HepG2 (cell line): ENCODE measurements around the gene ABL2. TPM values are rescaled to one million over a fixed set of nuclear protein-coding genes. Genes with fewer than 3 reads are reported as not detected.

Experiments
- ATF7 ChIP-seq, 2 experiments: fragments of 450-650 bp in 1 of 2; sonication (generic) in 1 of 2; formaldehyde crosslinking in 1 of 2; IDR thresholded peaks; 2 replicates each; pipeline versions ENCODE4 v1.4.0 to v1.6.1; 2016 to 2020; ENCODE audit warnings: antibody characterized with exemption in 1 of 2, mild to moderate bottlenecking in 1 of 2, missing genetic modification reagents in 1 of 2
- BRCA1 ChIP-seq: sonication (generic); formaldehyde crosslinking; IDR thresholded peaks from 2 replicates; pipeline ENCODE4 v1.4.0; 2020; ENCODE audit warnings: missing genetic modification reagents
- ELF4 ChIP-seq: sonication (generic); formaldehyde crosslinking; IDR thresholded peaks from 2 replicates; pipeline ENCODE4 v1.5.0; 2020; ENCODE audit warnings: missing genetic modification reagents, mild to moderate bottlenecking, moderate library complexity, borderline replicate concordance
- FOXK1 ChIP-seq: sonication (generic); formaldehyde crosslinking; IDR thresholded peaks from 2 replicates; pipeline ENCODE4 v1.4.0; 2020; ENCODE audit warnings: low read depth, missing genetic modification reagents, borderline replicate concordance
- IKZF5 ChIP-seq: IDR thresholded peaks from 2 replicates; pipeline ENCODE4 v1.6.1; 2018; ENCODE audit warnings: missing genetic modification reagents, mild to moderate bottlenecking, missing compliant biosample characterization
- MATR3 ChIP-seq: sonication (generic); formaldehyde crosslinking; IDR thresholded peaks from 2 replicates; pipeline ENCODE4 v1.4.0; 2020; ENCODE audit warnings: missing genetic modification reagents
- MYPOP ChIP-seq: sonication (generic); formaldehyde crosslinking; IDR thresholded peaks from 2 replicates; pipeline ENCODE4 v1.8.1; 2023; ENCODE audit warnings: mild to moderate bottlenecking, moderate library complexity, missing genetic modification reagents
- NR0B2 ChIP-seq: sonication (generic); formaldehyde crosslinking; IDR thresholded peaks from 2 replicates; pipeline ENCODE4 v1.4.0; 2020; ENCODE audit warnings: mild to moderate bottlenecking, missing genetic modification reagents
- PBX3 ChIP-seq: sonication (generic); formaldehyde crosslinking; IDR thresholded peaks from 2 replicates; pipeline ENCODE4 v1.8.1; 2023; ENCODE audit warnings: missing genetic modification reagents, inconsistent platforms, borderline replicate concordance
- POGZ ChIP-seq: sonication (generic); formaldehyde crosslinking; IDR thresholded peaks from 2 replicates; pipeline ENCODE4 v1.4.0; 2020; ENCODE audit warnings: mild to moderate bottlenecking, missing genetic modification reagents
- SMAD1 ChIP-seq: sonication (generic); formaldehyde crosslinking; IDR thresholded peaks from 2 replicates; pipeline ENCODE4 v1.4.0; 2020; ENCODE audit warnings: missing genetic modification reagents, low read depth, mild to moderate bottlenecking, borderline replicate concordance
- THAP8 ChIP-seq: sonication (generic); formaldehyde crosslinking; IDR thresholded peaks from 2 replicates; pipeline ENCODE4 v1.5.1; 2020; ENCODE audit warnings: missing genetic modification reagents, mild to moderate bottlenecking, borderline replicate concordance
- ZFAT ChIP-seq: sonication (generic); formaldehyde crosslinking; conservative IDR thresholded peaks from 2 replicates; pipeline ENCODE4 v1.8.1; 2023; ENCODE audit warnings: missing genetic modification reagents, inconsistent platforms
- ZGPAT ChIP-seq: IDR thresholded peaks from 2 replicates; pipeline ENCODE4 v1.6.1; 2016; ENCODE audit warnings: mild to moderate bottlenecking
- ZNF354B ChIP-seq: sonication (generic); formaldehyde crosslinking; IDR thresholded peaks from 2 replicates; pipeline ENCODE4 v1.8.0; 2022; ENCODE audit warnings: mild to moderate bottlenecking, missing genetic modification reagents
- ZNF513 ChIP-seq: sonication (generic); formaldehyde crosslinking; conservative IDR thresholded peaks from 2 replicates; pipeline ENCODE4 v1.5.0; 2020; ENCODE audit warnings: missing genetic modification reagents
- ZZZ3 ChIP-seq: sonication (generic); formaldehyde crosslinking; IDR thresholded peaks from 2 replicates; pipeline ENCODE4 v1.4.0; 2020; ENCODE audit warnings: missing genetic modification reagents, mild to moderate bottlenecking, borderline replicate concordance
- polyA plus RNA-seq, 8 experiments: library from polyadenylated mRNA; depleted of rRNA in 3 of 8; stranded (reverse) in 7 of 8; unstranded in 1 of 8; fragments of >200 nt; fragmentation: Illumina TruSeq in 4 of 8; extraction: Trizol in 4 of 8; gene quantifications; 2 replicates each; pipeline versions ENCODE4 v1.2.1 to v1.2.3, GENCODE V29; 2011 to 2016; ENCODE audit warnings: low read depth in 4 of 8, missing spikeins in 1 of 8, mixed read lengths in 1 of 8; ENCODE audit not compliant: insufficient read depth in 1 of 8
- total RNA-seq, 5 experiments: library from RNA; depleted of rRNA; stranded (reverse); fragments of >200 nt; fragmentation: Illumina TruSeq; extraction: Trizol; gene quantifications; 2 replicates each; pipeline ENCODE4 v1.2.3, GENCODE V29; 2016; ENCODE audit warnings: low read depth in 1 of 5

The ABL2 gene
- total and polyA plus RNA-seq, 2 of the 13 experiments (the other 11 are each of a cell fraction or from before 2014, with no cell fraction given): 5.8 to 6.0 TPM

GRCh38 chr1:179081687-179082332, 147.7 kb downstream of the ABL2 start, which contains the start of gene TOR3A (continued):
- TF ChIP-seq ZGPAT (CRISPR knock-in tag) (peak; percentile 64; the same call in 1 of the 2 replicates), ELF4 (no peak), ZNF354B (CRISPR knock-in tag) (0 out of 2 replicates have a peak, but pooled peaks have one; percentile 76), ZNF513 (CRISPR knock-in tag) (no peak), MYPOP (CRISPR knock-in tag) (no peak), FOXK1 (CRISPR knock-in tag) (peak; percentile 59; the same call in 1 of the 2 replicates), POGZ (CRISPR knock-in tag) (peak; percentile 70), BRCA1 (CRISPR knock-in tag) (peak; percentile 72; the same call in 1 of the 2 replicates), SMAD1 (CRISPR knock-in tag) (no peak), MATR3 (no peak), IKZF5 (peak; percentile 74), ZZZ3 (CRISPR knock-in tag) (no peak; the same call in 1 of the 2 replicates), ATF7 (IDR thresholded peaks at IDR 0.05) (no peak), ATF7 (CRISPR knock-in tag; IDR thresholded peaks at IDR 0.05) (no peak), NR0B2 (CRISPR knock-in tag) (peak; percentile 69; the same call in 1 of the 2 replicates), THAP8 (no peak), ZFAT (CRISPR knock-in tag) (peak; percentile 86), PBX3 (peak; percentile 81; the same call in 1 of the 2 replicates)
